Measurements from ENCODE around the gene DEFB125.

The DEFB125 gene

GRCh38 chr20:145877-146276 lies 58.4 kb downstream of the DEFB125 start:
- no peak for DNase-seq (ENCODE audit: low read depth in 2 of 2)
